Erythroblast (primary cell): ENCODE results near the gene PLD5.
"Not testable (repeated sequence)": the region's sequence is repeated elsewhere in the genome, so short reads cannot be mapped to it uniquely, and the experiment has no call there.

Source experiments
- GATA1 ChIP-seq: IDR thresholded peaks from 2 replicates; pipeline ENCODE4 v1.6.1; 2011; ENCODE audit warnings: low read depth, mild to moderate bottlenecking, control low read depth, low read length, moderate library complexity
- POLR2A ChIP-seq: IDR thresholded peaks from 2 replicates; pipeline ENCODE4 v1.6.1; 2011; ENCODE audit warnings: mild to moderate bottlenecking, low read length

GRCh38 chr1:242293781-242294180 is 230.7 kb downstream of the PLD5 start:
- TF ChIP-seq POLR2A, GATA1: not testable (repeated sequence)
